Measurements from ENCODE around the gene ESAM. TPM values are rescaled to one million over a fixed set of nuclear protein-coding genes. Genes with fewer than 3 reads are reported as not detected.
A peak's percentile ranks its signal among the peaks of the same experiment; 100 is the strongest.

ESAM gene
- 0.26 and 0.81 TPM in 2 replicates for total RNA-seq (ENCODE audit: low replicate concordance)

DNA sequence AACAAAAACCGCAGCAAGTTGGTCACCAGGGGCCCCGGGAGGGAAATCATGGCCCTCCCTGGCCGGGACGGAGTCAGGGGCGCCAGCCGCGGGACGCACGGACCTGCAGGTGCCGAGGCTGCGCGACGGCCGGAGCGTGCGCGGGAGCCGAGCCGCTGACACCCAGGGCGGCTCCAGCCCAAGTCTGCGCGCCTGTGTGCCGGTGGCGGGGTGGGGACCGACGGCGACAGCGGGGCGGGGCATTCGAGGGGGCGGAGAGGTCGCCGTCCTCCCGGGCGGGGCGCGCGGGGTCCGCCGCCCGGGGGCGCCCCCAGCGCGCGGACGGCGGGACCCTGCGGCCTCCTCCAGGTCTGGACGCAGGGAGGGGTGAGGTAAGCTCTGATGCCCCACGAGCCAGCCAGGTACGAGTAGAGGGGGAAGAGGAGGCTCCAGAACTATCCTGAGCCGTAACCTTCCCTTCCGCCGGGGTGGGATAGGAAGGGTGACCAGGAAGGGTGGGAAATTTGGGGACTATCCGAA, at the start of gene ESAM:
TSS of gene ESAM (minus strand) at position 186 of the 519 bp plus-strand sequence. CDS start at position 50, 136 bp downstream.
- Histone ChIP-seq H3K9me3 (ENCODE audit: low read depth) (no peaks in the 10 kb centered on the region), H4K20me1 (ENCODE audit: low read depth) (peaks cover 63% of the 10 kb centered on the region), H3K27ac (no peak within 1 kb of the TSS), H3K27me3 (peaks cover 59% of the 10 kb centered on the region), H3K36me3 (no peaks in the 10 kb centered on the region), H3K4me2 (peak within 1 kb of the TSS; percentile 84), H3K79me2 (ENCODE audit: low read depth) (no peaks in the 10 kb centered on the region), H3K9ac (no peak within 1 kb of the TSS), H3K4me3 (peak within 1 kb of the TSS; percentile 49), H3K4me1 (peaks cover 36% of the 10 kb centered on the region), H2AFZ (replicated peaks) (no peak within 1 kb of the TSS), H3F3A (ENCODE audit: low read depth) (peaks cover 41% of the 10 kb centered on the region)
- TF ChIP-seq EZH2 (IDR thresholded peaks at IDR 0.05) (peak; percentile 54), EZH2phosphoT487 (IDR thresholded peaks at IDR 0.05) (peak; percentile 40)
- TF ChIP-seq, protein P1, sequence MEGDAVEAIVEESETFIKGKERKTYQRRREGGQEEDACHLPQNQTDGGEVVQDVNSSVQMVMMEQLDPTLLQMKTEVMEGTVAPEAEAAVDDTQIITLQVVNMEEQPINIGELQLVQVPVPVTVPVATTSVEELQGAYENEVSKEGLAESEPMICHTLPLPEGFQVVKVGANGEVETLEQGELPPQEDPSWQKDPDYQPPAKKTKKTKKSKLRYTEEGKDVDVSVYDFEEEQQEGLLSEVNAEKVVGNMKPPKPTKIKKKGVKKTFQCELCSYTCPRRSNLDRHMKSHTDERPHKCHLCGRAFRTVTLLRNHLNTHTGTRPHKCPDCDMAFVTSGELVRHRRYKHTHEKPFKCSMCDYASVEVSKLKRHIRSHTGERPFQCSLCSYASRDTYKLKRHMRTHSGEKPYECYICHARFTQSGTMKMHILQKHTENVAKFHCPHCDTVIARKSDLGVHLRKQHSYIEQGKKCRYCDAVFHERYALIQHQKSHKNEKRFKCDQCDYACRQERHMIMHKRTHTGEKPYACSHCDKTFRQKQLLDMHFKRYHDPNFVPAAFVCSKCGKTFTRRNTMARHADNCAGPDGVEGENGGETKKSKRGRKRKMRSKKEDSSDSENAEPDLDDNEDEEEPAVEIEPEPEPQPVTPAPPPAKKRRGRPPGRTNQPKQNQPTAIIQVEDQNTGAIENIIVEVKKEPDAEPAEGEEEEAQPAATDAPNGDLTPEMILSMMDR (IDR thresholded peaks at IDR 0.05) = no peak
- Mint-ChIP-seq H3K9me3 (no peaks in the 10 kb centered on the region), H3K27ac (no peak within 1 kb of the TSS), H3K4me1 (peaks cover 36% of the 10 kb centered on the region), H3K4me3 (peak within 1 kb of the TSS; percentile 90), H3K36me3 (peaks cover 13% of the 10 kb centered on the region), H3K27me3 (ENCODE audit: insufficient read depth, low read depth) (peaks cover 45% of the 10 kb centered on the region)
- DNase-seq (ENCODE audit: low spot score) = peak; percentile 72

- no peaks in the 10 kb centered on the region for H3K9me3 ChIP-seq (ENCODE audit: low read depth)
- Mint-ChIP-seq H3K4me1 (no peaks in the 10 kb centered on the region), H3K27me3 (ENCODE audit: insufficient read depth, low read depth) (peaks cover 3% of the 10 kb centered on the region), H3K36me3 (peaks cover 6% of the 10 kb centered on the region), H3K27ac (no peak overlapping the region), H3K4me3 (no peak overlapping the region), H3K9me3 (peaks cover 1% of the 10 kb centered on the region)
- H3F3A ChIP-seq (ENCODE audit: low read depth) = no peaks in the 10 kb centered on the region
- H3K79me2 ChIP-seq (ENCODE audit: low read depth) = no peaks in the 10 kb centered on the region
- H3K4me1 ChIP-seq = no peaks in the 10 kb centered on the region
- no peaks in the 10 kb centered on the region for H3K36me3 ChIP-seq
- DNase-seq (ENCODE audit: low spot score) = no peak
- no peak overlapping the region for H3K9ac ChIP-seq
- H3K4me2 ChIP-seq = no peak overlapping the region
- no peak overlapping the region for H3K27ac ChIP-seq
- no peaks in the 10 kb centered on the region for H4K20me1 ChIP-seq (ENCODE audit: low read depth)
- H2AFZ ChIP-seq (replicated peaks) = no peak overlapping the region
- no peaks in the 10 kb centered on the region for H3K27me3 ChIP-seq
- TF ChIP-seq EZH2phosphoT487 (IDR thresholded peaks at IDR 0.05) (no peak), EZH2 (IDR thresholded peaks at IDR 0.05) (no peak)
- TF ChIP-seq, protein P1 (IDR thresholded peaks at IDR 0.05) = no peak
- no peak overlapping the region for H3K4me3 ChIP-seq
These were observed 49.5 kb upstream of the ESAM start for GRCh38 chr11:124811399-124812125.

DNA sequence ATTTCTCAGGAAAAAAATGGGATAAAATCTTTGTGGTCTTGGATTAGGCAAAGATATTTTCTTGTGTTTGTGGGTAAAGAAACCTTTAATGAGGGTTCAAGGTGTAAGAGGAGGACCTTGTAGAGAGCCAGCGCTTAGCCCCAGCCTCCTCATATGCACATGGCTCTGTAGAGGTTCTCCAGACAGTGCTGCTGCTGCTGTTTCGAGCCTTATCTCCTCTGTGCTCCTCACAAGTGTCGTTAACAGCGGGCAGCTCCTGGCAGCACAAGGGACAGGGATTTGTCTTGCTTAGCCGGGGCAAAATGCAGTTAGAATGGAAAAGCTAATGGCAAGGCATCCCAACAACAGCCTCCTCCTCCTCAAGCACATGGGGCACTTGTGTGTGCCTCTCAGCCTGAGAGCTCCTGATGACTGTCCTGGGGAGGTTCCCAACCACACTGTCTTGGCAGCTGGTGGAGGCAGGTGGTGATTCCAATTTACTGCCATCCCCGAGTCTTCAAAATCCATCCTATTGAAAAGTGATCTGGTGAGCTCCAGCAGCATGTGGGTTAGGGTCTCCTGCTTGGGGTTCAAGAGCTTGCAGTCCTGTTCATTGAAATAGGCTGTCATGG, 45.7 kb upstream of the ESAM start:
- Histone ChIP-seq H3K9me3 (ENCODE audit: low read depth) (no peaks in the 10 kb centered on the region), H2AFZ (replicated peaks) (no peak overlapping the region), H3K4me1 (no peaks in the 10 kb centered on the region), H3K79me2 (ENCODE audit: low read depth) (no peaks in the 10 kb centered on the region), H3K4me2 (no peak overlapping the region), H3K36me3 (no peaks in the 10 kb centered on the region), H3K9ac (no peak overlapping the region), H3K27ac (no peak overlapping the region), H3K27me3 (no peaks in the 10 kb centered on the region), H4K20me1 (ENCODE audit: low read depth) (no peaks in the 10 kb centered on the region), H3F3A (ENCODE audit: low read depth) (no peaks in the 10 kb centered on the region), H3K4me3 (no peak overlapping the region)
- H3K4me1 Mint-ChIP-seq = peaks cover 3% of the 10 kb centered on the region
- H3K4me3 Mint-ChIP-seq = no peak overlapping the region
- H3K36me3 Mint-ChIP-seq = peaks cover 18% of the 10 kb centered on the region
- TF ChIP-seq EZH2 (IDR thresholded peaks at IDR 0.05) (no peak), EZH2phosphoT487 (IDR thresholded peaks at IDR 0.05) (no peak)
- TF ChIP-seq, protein P1 (IDR thresholded peaks at IDR 0.05) = no peak
- H3K27me3 Mint-ChIP-seq (ENCODE audit: insufficient read depth, low read depth) = no peaks in the 10 kb centered on the region
- peaks cover 1% of the 10 kb centered on the region for H3K9me3 Mint-ChIP-seq
- H3K27ac Mint-ChIP-seq = peak overlapping the region; percentile 50
- DNase-seq (ENCODE audit: low spot score) = no peak

Data from neural progenitor cell (in vitro differentiated cells).